ENCODE results near the gene ASNSD1. TPM values are rescaled to one million over a fixed set of nuclear protein-coding genes. Genes with fewer than 3 reads are reported as not detected.
A peak's percentile ranks its signal among the peaks of the same experiment; 100 is the strongest.
"Not testable (repeated sequence)": the region's sequence is repeated elsewhere in the genome, so short reads cannot be mapped to it uniquely, and the experiment has no call there.

Gene ASNSD1
- total RNA-seq, 1 donor from 2014 or later, result 29.1 TPM

GRCh38 chr2:189698020-189698887, 37.0 kb downstream of the ASNSD1 start:
- no peak overlapping the region for H3K27ac ChIP-seq
- DNase-seq, result no peak
- no peaks in the 10 kb centered on the region for H3K4me1 ChIP-seq
- H3K36me3 ChIP-seq, result no peaks in the 10 kb centered on the region
- ATAC-seq, result peak; percentile 35 to 74
- H3K4me3 ChIP-seq, result no peak overlapping the region
- no peaks in the 10 kb centered on the region for H3K27me3 ChIP-seq (ENCODE audit: low read depth)
- peak; percentile 69 for TF ChIP-seq CTCF (IDR thresholded peaks at IDR 0.05)
- intact Hi-C loops (cut with DNase I), result no loop called here
- no peaks in the 10 kb centered on the region for H3K9me3 ChIP-seq

- Histone ChIP-seq H3K4me1 (no peaks in the 10 kb centered on the region), H3K9me3 (no peaks in the 10 kb centered on the region), H3K27me3 (ENCODE audit: low read depth) (no peaks in the 10 kb centered on the region), H3K27ac (no peak overlapping the region), H3K4me3 (no peak overlapping the region), H3K36me3 (peaks cover 6% of the 10 kb centered on the region)
- TF ChIP-seq CTCF (IDR thresholded peaks at IDR 0.05), result no peak
- ATAC-seq (no peak), DNase-seq (no peak)
- intact Hi-C loops (cut with DNase I), result no loop called here
Observed at GRCh38 chr2:189700681-189701080, 39.4 kb downstream of the ASNSD1 start.

GRCh38 chr2:189702071-189702470, 40.8 kb downstream of the ASNSD1 start:
- no peaks in the 10 kb centered on the region for H3K9me3 ChIP-seq
- no peak for DNase-seq
- intact Hi-C loops (cut with DNase I), result no loop called here
- H3K4me1 ChIP-seq, result no peaks in the 10 kb centered on the region
- no peak for ATAC-seq
- H3K27ac ChIP-seq, result no peak overlapping the region
- H3K4me3 ChIP-seq, result no peak overlapping the region
- no peak for TF ChIP-seq CTCF (IDR thresholded peaks at IDR 0.05)
- no peaks in the 10 kb centered on the region for H3K27me3 ChIP-seq (ENCODE audit: low read depth)
- H3K36me3 ChIP-seq, result peaks cover 12% of the 10 kb centered on the region

GRCh38 chr2:189709501-189710221, 48.4 kb downstream of the ASNSD1 start:
- no peak overlapping the region for H3K4me3 ChIP-seq
- no peaks in the 10 kb centered on the region for H3K27me3 ChIP-seq (ENCODE audit: low read depth)
- intact Hi-C loops (cut with DNase I), result no loop called here
- H3K9me3 ChIP-seq, result no peaks in the 10 kb centered on the region
- no peak for TF ChIP-seq CTCF (IDR thresholded peaks at IDR 0.05)
- H3K27ac ChIP-seq, result no peak overlapping the region
- DNase-seq, result no peak
- H3K36me3 ChIP-seq, result peaks cover 12% of the 10 kb centered on the region
- ATAC-seq, result no peak
- H3K4me1 ChIP-seq, result no peaks in the 10 kb centered on the region

GRCh38 chr2:189717593-189717992, 56.3 kb downstream of the ASNSD1 start:
- H3K36me3 ChIP-seq; H3K9me3 ChIP-seq; ATAC-seq; H3K27ac ChIP-seq; H3K27me3 ChIP-seq (ENCODE audit: low read depth); H3K4me1 ChIP-seq; H3K4me3 ChIP-seq; DNase-seq; intact Hi-C loops (cut with DNase I): not testable (repeated sequence)

- H3K27me3 ChIP-seq (ENCODE audit: low read depth), result no peaks in the 10 kb centered on the region
- no peaks in the 10 kb centered on the region for H3K9me3 ChIP-seq
- no peak overlapping the region for H3K4me3 ChIP-seq
- no peak for DNase-seq
- H3K36me3 ChIP-seq, result no peaks in the 10 kb centered on the region
- no peaks in the 10 kb centered on the region for H3K4me1 ChIP-seq
- intact Hi-C loops (cut with DNase I), result no loop called here
- TF ChIP-seq CTCF (IDR thresholded peaks at IDR 0.05), result no peak
- ATAC-seq, result no peak
- no peak overlapping the region for H3K27ac ChIP-seq
Observed at GRCh38 chr2:189719571-189719970, 58.3 kb downstream of the ASNSD1 start.
